Astrocyte (in vitro differentiated cells and primary cell): ENCODE results near the gene MFSD6. TPM values are rescaled to one million over a fixed set of nuclear protein-coding genes. Genes with fewer than 3 reads are reported as not detected.

Experiments used
- DNase-seq: peaks from one replicate; pipeline ENCODE4 v3.0.0-alpha.2; 2010; ENCODE audit warnings: low read depth
- FAIRE-seq: peaks from 2 replicates; lab custom pipeline; 2011; peaks lifted over from hg19 to GRCh38; lab: Jason Lieb, UNC
- H2AFZ ChIP-seq: 2 replicates; pipeline ENCODE4 v1.6.0; 2012; ENCODE audit warnings: low read depth, low read length, inconsistent platforms
- H3K27ac ChIP-seq: 2 replicates; pipeline ENCODE4 v1.5.1; 2011; ENCODE audit warnings: low read depth, low read length, inconsistent platforms
- H3K27me3 ChIP-seq: 2 replicates; pipeline ENCODE4 v1.6.0; 2011; ENCODE audit warnings: low read length, inconsistent platforms; ENCODE audit not compliant: insufficient read depth
- H3K36me3 ChIP-seq: 2 replicates; pipeline ENCODE4 v1.5.1; 2011; ENCODE audit warnings: low read length, inconsistent platforms; ENCODE audit not compliant: insufficient read depth
- H3K4me1 ChIP-seq: 2 replicates; pipeline ENCODE4 v1.5.1; 2011; ENCODE audit warnings: low read length, inconsistent platforms; ENCODE audit not compliant: insufficient read depth
- H3K4me2 ChIP-seq: 2 replicates; pipeline ENCODE4 v1.6.0; 2012; ENCODE audit warnings: low read length, inconsistent platforms
- H3K4me3 ChIP-seq: 2 replicates; pipeline ENCODE4 v1.5.1; 2011; ENCODE audit warnings: low read depth, mild to moderate bottlenecking, low read length, inconsistent platforms; ENCODE audit not compliant: insufficient read depth
- H3K79me2 ChIP-seq: 2 replicates; pipeline ENCODE4 v1.6.0; 2012; ENCODE audit warnings: mild to moderate bottlenecking, low read length, inconsistent platforms; ENCODE audit not compliant: insufficient read depth
- H3K9ac ChIP-seq: 2 replicates; pipeline ENCODE4 v1.6.0; 2012; ENCODE audit warnings: mild to moderate bottlenecking, low read length, inconsistent platforms
- H3K9me3 ChIP-seq: 2 replicates; pipeline ENCODE4 v1.5.1; 2012; ENCODE audit warnings: low read depth, mild to moderate bottlenecking, low read length, inconsistent platforms; ENCODE audit not compliant: insufficient read depth
- H4K20me1 ChIP-seq: 2 replicates; pipeline ENCODE4 v1.6.0; 2012; ENCODE audit warnings: low read length, inconsistent platforms; ENCODE audit not compliant: insufficient read depth
- H3K27ac Mint-ChIP-seq: one replicate; pipeline ENCODE4 v1.8.0; 2021; ENCODE audit warnings: mild to moderate bottlenecking, mixed read lengths; ENCODE audit not compliant: unreplicated experiment
- H3K27me3 Mint-ChIP-seq: one replicate; pipeline ENCODE4 v1.8.0; 2021; ENCODE audit warnings: low read depth, mixed read lengths; ENCODE audit not compliant: unreplicated experiment
- H3K36me3 Mint-ChIP-seq: one replicate; pipeline ENCODE4 v1.8.0; 2021; ENCODE audit warnings: low read depth, mixed read lengths; ENCODE audit not compliant: unreplicated experiment
- H3K4me1 Mint-ChIP-seq: one replicate; pipeline ENCODE4 v1.8.0; 2021; ENCODE audit warnings: low read depth, mixed read lengths; ENCODE audit not compliant: unreplicated experiment
- H3K4me3 Mint-ChIP-seq: one replicate; pipeline ENCODE4 v1.8.0; 2021; ENCODE audit warnings: mild to moderate bottlenecking, moderate library complexity, mixed read lengths; ENCODE audit not compliant: unreplicated experiment
- H3K9me3 Mint-ChIP-seq: one replicate; pipeline ENCODE4 v1.8.0; 2021; ENCODE audit warnings: mild to moderate bottlenecking, mixed read lengths; ENCODE audit not compliant: unreplicated experiment
- CTCF ChIP-seq: IDR thresholded peaks from 2 replicates; pipeline ENCODE4 v1.5.1; 2011; ENCODE audit warnings: low read depth, mild to moderate bottlenecking, inconsistent platforms, low read length, moderate library complexity; ENCODE audit not compliant: insufficient read depth
- EZH2 ChIP-seq: IDR thresholded peaks from 2 replicates; pipeline ENCODE4 v1.6.1; 2012; ENCODE audit warnings: mild to moderate bottlenecking, low read length, inconsistent platforms; ENCODE audit not compliant: insufficient read depth
- total RNA-seq: library from RNA; stranded (reverse); gene quantifications from 2 replicates; pipeline ENCODE4 v1.2.1, GENCODE V29; 2021

Gene MFSD6
- total RNA-seq, 1 donor from 2014 or later: 2.7 TPM

DNA sequence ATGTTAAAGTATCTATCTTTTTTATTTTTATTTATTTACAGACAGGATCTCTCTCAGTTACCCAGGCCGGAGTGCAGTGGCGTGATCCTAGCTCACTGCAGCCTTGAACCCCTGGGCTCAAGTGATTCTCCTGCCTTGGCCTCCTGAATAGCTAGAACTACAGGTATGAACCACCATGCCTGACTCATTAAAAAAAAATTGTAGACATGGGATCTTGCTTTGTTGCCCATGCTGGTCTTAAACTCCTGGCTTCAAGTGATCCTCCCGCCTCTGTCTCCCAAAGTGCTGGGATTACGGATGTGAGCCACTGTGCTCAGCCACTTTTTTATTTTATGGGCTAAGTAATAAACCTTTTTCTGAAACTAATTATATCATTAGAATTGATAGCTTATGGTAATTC, 7.1 kb downstream of the MFSD6 start:
- H3K9me3 ChIP-seq: no peaks in the 10 kb centered on the region
- H3K9ac ChIP-seq: no peak overlapping the region
- H3K27me3 ChIP-seq: no peaks in the 10 kb centered on the region
- Mint-ChIP-seq H3K27me3 (peaks cover under 1% of the 10 kb centered on the region), H3K4me3 (no peak overlapping the region), H3K27ac (no peak overlapping the region), H3K36me3 (no peaks in the 10 kb centered on the region), H3K9me3 (no peaks in the 10 kb centered on the region), H3K4me1 (peaks cover 3% of the 10 kb centered on the region)
- H4K20me1 ChIP-seq: no peaks in the 10 kb centered on the region
- no peak overlapping the region for H2AFZ ChIP-seq
- no peak overlapping the region for H3K4me2 ChIP-seq
- H3K4me1 ChIP-seq: no peaks in the 10 kb centered on the region
- no peaks in the 10 kb centered on the region for H3K79me2 ChIP-seq
- H3K27ac ChIP-seq: no peak overlapping the region
- no peak for FAIRE-seq
- no peak for DNase-seq
- H3K36me3 ChIP-seq: no peaks in the 10 kb centered on the region
- H3K4me3 ChIP-seq: no peak overlapping the region
- TF ChIP-seq CTCF (no peak), EZH2 (no peak)

DNA sequence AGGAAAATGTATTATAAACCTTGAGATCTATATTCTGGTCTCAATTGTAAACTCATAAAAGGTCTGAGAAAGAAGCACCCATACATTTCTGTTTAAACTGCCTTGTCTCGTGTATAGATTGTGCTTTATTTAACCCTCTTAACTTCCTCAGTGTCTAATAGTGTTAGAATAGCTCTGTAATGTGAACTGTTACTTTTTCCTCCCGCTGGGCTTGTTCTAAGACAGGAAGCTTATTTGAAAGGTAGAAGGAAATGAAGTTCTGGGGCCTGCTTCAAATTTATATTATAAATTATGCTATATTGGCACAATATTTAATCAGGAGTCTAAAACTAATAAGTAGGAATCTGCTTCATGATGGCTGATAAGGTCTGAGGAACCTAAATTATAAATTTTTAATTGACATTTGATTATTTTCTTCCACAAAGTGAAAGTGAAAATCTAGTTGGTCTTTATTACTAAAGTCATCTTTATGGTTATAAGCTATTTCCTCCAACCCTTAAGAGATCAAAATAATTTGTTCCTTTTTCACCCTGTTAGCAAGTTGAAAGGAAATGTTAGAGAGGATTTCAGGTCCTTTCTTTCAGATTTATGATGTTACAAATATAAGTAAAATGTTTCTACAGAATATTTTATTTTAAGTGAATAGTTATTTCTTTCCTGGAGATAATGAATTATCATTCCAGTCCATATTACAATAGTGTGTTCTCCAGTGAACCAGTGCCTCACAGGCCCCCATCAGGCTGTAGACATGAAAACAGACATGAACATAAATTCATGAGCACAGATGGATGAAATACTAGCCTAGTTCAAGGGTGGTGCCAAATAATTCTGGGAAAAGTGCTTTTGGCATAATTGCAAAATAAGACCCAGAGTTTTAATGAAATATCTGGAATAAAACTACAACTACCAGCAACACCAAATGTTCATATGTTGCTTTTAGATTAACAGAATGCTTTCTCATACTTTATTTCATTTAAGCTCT, 7.9 kb downstream of the MFSD6 start:
- no peak for FAIRE-seq
- Mint-ChIP-seq H3K36me3 (no peaks in the 10 kb centered on the region), H3K4me1 (peaks cover 3% of the 10 kb centered on the region), H3K27me3 (no peaks in the 10 kb centered on the region), H3K4me3 (no peak overlapping the region), H3K9me3 (no peaks in the 10 kb centered on the region), H3K27ac (no peak overlapping the region)
- Histone ChIP-seq H3K4me3 (no peak overlapping the region), H3K36me3 (no peaks in the 10 kb centered on the region), H3K9ac (no peak overlapping the region), H3K27ac (no peak overlapping the region), H4K20me1 (no peaks in the 10 kb centered on the region), H3K79me2 (no peaks in the 10 kb centered on the region), H2AFZ (peak overlapping the region; percentile 12), H3K4me1 (no peaks in the 10 kb centered on the region), H3K4me2 (no peak overlapping the region), H3K9me3 (no peaks in the 10 kb centered on the region), H3K27me3 (no peaks in the 10 kb centered on the region)
- DNase-seq: no peak
- no peak for TF ChIP-seq CTCF
- TF ChIP-seq EZH2: no peak
